Muscle layer of duodenum (tissue), 2 donors: ENCODE data around the gene ARHGAP10.

Experiments
- H3K27ac ChIP-seq: one replicate; pipeline ENCODE4 v1.7.0; 2013; ENCODE audit warnings: mild to moderate bottlenecking, low read length
- H3K27me3 ChIP-seq: one replicate; pipeline ENCODE4 v1.7.0; 2013; ENCODE audit warnings: low read depth, mild to moderate bottlenecking, control low read depth, low read length
- H3K36me3 ChIP-seq, 2 donors: one replicate each; pipeline ENCODE4 v1.7.0; 2013; ENCODE audit warnings: low read length in 2 of 2, control low read depth in 1 of 2, mild to moderate bottlenecking in 1 of 2; ENCODE audit not compliant: insufficient read depth in 2 of 2, control insufficient read depth in 1 of 2
- H3K4me1 ChIP-seq, 2 donors: one replicate each; pipeline ENCODE4 v1.7.0; 2013; ENCODE audit warnings: low read length in 2 of 2, mild to moderate bottlenecking in 2 of 2, control low read depth in 1 of 2, moderate library complexity in 1 of 2; ENCODE audit not compliant: insufficient read depth in 2 of 2, control insufficient read depth in 1 of 2
- H3K4me3 ChIP-seq, 2 donors: one replicate each; pipeline ENCODE4 v1.7.0; 2013; ENCODE audit warnings: low read length in 2 of 2, low read depth in 1 of 2, mild to moderate bottlenecking in 1 of 2
- H3K9me3 ChIP-seq, 2 donors: one replicate each; pipeline ENCODE4 v1.7.0; 2013; ENCODE audit warnings: low read length in 2 of 2, control low read depth in 1 of 2, mild to moderate bottlenecking in 1 of 2; ENCODE audit not compliant: control insufficient read depth in 1 of 2
- donor health status: healthy.

The ARHGAP10 gene

DNA sequence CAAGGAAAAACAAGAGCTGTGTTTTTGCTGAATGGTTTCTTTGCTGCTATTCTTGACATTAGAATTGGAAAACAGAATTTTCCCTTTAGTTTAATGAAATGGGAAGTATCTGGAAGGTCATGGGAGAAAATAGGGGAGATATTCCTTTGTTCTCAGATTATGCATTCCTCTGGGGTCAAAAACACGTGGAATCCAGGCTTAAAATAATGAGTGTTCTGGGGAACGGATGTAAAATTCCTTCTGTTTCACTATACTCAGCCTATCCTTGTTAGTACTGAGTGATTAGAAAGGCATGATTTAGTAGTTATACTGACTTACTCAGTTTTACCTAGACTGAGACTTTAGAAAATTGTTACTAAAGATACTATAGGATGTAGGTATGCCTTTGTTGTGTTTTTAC, 107.3 kb downstream of the ARHGAP10 start:
- Histone ChIP-seq H3K4me1 (peaks cover 8 to 11% of the 10 kb centered on the region in 2 donors), H3K36me3 (no peaks in the 10 kb centered on the region), H3K27ac (no peak overlapping the region), H3K4me3 (no peak overlapping the region), H3K9me3 (no peaks in the 10 kb centered on the region), H3K27me3 (no peaks in the 10 kb centered on the region)

DNA sequence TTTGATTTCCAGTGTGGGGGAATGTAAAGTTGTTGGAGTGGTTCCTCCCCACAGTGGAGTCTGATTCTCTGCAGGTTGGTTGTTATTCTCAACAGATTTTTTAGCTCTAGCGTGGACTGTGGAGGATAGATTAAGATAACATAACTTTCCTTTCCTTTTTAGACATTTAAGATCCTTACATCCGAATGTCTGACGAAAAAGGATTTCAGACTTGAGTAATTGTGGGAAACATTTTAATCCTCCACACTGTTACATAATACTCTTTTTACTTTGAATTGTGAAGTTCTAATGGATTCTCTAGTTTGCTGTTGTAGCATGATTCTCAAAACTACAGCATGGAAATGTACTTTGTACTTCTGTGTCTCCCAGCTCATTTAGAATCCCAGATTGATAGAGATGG, 107.8 kb downstream of the ARHGAP10 start:
- no peak overlapping the region for H3K4me3 ChIP-seq
- peaks cover 8 to 11% of the 10 kb centered on the region in 2 donors for H3K4me1 ChIP-seq
- H3K27ac ChIP-seq, result no peak overlapping the region
- no peaks in the 10 kb centered on the region for H3K36me3 ChIP-seq
- no peaks in the 10 kb centered on the region for H3K9me3 ChIP-seq
- H3K27me3 ChIP-seq, result no peaks in the 10 kb centered on the region

DNA sequence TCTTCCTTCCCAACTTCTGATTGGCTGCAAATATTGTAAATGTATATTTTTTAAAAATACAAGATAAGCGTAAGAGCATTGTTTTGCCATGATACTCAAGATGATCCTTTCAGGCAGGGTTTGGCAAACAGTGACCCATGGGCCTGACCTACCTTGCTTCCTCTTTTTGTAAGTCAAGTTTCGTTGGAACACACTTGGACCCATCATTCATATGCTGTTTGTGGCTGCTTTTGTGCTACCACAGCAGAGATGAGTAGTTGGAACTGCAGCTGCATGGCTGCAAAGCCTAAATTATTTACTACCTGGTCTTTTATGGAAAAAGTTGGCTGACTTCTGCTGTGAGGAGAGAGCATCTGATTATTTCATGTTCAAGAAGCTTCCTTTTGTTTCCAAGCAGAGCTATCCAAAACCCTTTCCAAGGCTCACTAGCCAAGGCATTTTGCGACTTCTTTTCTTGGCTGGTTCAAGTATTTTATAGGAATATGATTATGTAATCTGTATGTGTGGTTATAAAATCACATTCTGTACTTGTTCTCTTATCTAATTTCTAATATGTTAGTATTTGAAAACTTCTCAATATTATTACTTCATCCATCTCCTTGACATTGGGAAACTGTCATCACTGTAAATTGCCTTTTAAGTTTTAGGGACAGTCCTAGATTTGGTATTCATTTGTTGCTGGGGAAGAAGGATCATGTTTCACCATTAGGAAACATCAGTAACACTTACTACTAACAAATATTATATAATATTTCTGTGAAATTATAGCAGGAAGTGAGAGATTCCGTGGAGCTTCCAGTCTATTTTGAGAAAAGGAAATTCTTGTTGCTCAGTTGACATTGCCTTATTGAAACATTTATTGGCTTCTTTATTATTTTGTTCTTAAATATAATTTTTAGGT, 109.2 kb downstream of the ARHGAP10 start:
- H3K4me3 ChIP-seq, result no peak overlapping the region
- H3K27ac ChIP-seq, result no peak overlapping the region
- no peaks in the 10 kb centered on the region for H3K27me3 ChIP-seq
- H3K4me1 ChIP-seq, result peaks cover 7 to 8% of the 10 kb centered on the region in 2 donors
- H3K9me3 ChIP-seq, result no peaks in the 10 kb centered on the region
- no peaks in the 10 kb centered on the region for H3K36me3 ChIP-seq

DNA sequence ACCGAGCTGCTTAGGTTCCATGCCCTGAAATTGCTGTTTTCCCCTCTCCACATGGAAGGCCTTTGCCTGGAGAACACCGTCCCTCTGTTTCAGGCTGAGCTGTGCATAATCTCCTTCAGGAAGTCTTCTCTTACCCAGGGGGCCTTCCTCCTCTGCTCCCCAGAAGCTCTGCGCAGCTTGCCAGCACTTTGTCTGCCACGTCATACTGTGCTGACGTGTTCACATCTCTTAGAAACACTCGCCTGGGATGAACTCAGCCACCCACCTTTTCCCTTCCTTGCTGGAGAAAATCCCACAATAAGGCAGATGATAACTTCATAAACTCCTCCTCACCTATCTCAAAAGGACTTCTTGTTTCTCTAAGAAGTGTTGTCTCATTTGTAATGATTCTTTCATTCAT, 110.7 kb downstream of the ARHGAP10 start:
- Histone ChIP-seq H3K36me3 (no peaks in the 10 kb centered on the region), H3K4me1 (peaks cover 8 to 14% of the 10 kb centered on the region in 2 donors), H3K27me3 (no peaks in the 10 kb centered on the region), H3K9me3 (no peaks in the 10 kb centered on the region), H3K27ac (no peak overlapping the region), H3K4me3 (no peak overlapping the region)

DNA sequence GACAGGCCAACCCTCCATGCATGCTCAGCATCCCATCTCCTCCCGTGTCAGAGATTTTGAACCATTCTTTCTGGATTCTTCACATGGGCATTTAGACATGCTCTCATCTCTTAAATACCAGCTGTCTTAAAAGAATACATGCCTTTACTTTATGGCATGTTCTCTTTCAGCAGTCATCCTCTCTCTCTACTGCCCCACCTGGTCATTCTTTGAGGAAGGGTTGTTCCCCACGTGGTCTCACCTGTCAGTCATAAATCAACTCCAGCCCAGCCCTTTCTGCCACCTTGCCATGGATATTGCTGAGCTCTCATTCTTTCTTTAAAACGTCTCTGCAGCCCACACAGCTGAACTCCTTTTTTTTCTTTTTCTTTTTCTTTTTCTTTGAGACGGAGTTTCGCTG, 111.3 kb downstream of the ARHGAP10 start:
- no peaks in the 10 kb centered on the region for H3K9me3 ChIP-seq
- peaks cover 8 to 16% of the 10 kb centered on the region in 2 donors for H3K4me1 ChIP-seq
- H3K27me3 ChIP-seq, result no peaks in the 10 kb centered on the region
- no peaks in the 10 kb centered on the region for H3K36me3 ChIP-seq
- H3K27ac ChIP-seq, result no peak overlapping the region
- H3K4me3 ChIP-seq, result no peak overlapping the region

DNA sequence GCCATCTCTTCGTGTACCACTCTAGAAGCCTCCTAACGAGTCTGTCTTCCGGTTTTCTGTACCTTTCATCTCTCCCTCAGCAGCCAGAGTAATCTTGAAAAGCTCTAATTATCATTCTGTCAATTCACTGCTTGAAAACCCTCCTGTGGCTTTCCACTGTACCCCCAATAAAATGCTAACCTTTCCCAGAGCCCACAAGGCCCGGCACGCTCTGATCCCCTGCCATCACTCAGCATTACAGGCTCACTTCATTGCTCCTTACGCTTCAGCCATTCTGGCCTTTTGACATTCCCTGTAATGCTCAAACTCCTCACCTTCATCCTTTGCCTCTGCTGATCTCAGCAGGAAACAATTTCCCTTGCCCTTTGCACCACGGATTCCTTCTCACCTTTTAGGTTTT, 112.9 kb downstream of the ARHGAP10 start:
- H3K9me3 ChIP-seq, result no peaks in the 10 kb centered on the region
- H3K36me3 ChIP-seq, result no peaks in the 10 kb centered on the region
- peaks cover 3 to 28% of the 10 kb centered on the region in 2 donors for H3K4me1 ChIP-seq
- H3K27ac ChIP-seq, result no peak overlapping the region
- H3K4me3 ChIP-seq, result no peak overlapping the region
- no peaks in the 10 kb centered on the region for H3K27me3 ChIP-seq

DNA sequence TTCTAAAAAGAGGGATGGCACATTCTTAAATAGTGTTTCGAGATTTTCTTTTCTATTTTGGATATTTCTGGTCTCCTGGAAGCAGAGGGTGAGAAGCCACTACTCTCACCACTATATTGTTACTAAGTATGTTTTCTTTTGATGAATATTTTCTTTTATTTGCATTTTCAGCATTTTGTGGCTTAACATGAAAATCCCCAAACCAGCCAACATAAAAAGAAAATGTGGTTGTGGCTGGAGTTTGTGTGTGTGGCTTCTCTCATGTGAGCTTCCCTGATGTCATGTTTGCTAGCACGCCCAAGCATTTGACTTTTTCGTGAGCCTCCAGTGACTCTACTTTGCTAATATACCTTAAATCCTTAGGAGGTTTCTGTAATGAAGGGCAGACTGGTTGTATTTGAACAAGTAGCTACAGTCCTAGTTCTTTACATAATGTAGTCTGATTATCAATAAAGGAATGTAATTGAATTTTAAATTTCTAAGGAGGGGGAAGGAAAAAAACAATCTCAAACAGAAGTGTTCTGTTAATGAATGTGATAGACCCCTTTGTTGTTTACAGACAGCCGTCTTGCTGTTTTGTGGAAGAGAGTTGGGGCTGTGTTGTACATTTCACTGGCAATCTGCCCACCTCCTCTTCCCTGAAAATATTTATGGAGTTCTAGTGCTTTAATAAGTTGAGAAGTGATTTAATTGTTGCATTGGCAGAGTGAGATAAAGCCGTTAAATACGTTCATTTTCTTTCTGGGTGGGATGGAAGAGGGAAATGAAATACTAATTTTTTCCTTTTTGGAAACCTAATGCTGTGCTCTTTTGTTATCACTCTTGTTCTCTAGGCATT, 114.6 kb downstream of the ARHGAP10 start:
- Histone ChIP-seq H3K27me3 (no peaks in the 10 kb centered on the region), H3K9me3 (no peaks in the 10 kb centered on the region), H3K27ac (no peak overlapping the region), H3K36me3 (peaks cover 0 to 7% of the 10 kb centered on the region in 2 donors), H3K4me3 (no peak overlapping the region), H3K4me1 (peaks cover 0 to 21% of the 10 kb centered on the region in 2 donors)

DNA sequence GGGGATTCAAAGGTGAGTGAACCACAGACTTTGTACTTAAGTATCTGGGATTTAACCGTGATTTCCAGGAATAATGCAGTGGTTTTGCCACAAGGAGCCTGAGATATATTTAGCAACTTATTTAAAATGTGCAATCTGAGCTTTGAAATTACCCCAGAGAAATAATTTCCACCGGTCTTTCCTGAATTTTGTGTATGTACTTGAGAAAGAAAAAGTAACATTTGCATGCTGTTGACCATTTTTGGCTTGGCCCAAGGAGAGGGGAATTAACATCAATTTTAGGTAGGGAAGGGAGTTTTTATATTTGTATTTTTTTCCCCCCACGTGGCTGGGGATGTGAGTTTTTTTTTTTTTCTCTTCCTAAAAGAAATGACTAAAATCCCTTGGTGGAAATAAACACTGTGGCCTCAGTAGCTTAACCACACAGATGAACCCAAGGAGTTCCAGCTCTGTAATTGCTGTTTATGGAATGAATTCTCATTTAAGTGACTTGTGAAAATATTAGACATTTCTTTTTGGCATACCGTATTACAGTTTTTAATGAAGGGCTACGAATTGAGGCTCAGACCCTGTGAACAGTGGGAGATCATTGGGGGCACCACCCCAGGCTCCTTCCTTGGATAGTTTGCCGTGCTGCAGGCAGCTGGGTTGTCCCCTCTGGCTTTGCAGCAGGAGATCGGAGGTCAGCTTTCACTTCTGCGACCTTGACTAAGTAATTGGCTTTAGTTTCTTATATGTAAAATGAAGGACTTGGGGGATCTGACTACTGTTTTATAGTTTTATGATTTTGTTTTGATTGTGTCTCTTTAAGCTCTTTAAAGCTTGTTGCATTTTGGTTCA, 116.1 kb downstream of the ARHGAP10 start:
- H3K9me3 ChIP-seq, result no peaks in the 10 kb centered on the region
- H3K4me1 ChIP-seq, result peaks cover 0 to 21% of the 10 kb centered on the region in 2 donors
- peaks cover 0 to 7% of the 10 kb centered on the region in 2 donors for H3K36me3 ChIP-seq
- no peak overlapping the region for H3K27ac ChIP-seq
- no peaks in the 10 kb centered on the region for H3K27me3 ChIP-seq
- H3K4me3 ChIP-seq, result no peak overlapping the region

DNA sequence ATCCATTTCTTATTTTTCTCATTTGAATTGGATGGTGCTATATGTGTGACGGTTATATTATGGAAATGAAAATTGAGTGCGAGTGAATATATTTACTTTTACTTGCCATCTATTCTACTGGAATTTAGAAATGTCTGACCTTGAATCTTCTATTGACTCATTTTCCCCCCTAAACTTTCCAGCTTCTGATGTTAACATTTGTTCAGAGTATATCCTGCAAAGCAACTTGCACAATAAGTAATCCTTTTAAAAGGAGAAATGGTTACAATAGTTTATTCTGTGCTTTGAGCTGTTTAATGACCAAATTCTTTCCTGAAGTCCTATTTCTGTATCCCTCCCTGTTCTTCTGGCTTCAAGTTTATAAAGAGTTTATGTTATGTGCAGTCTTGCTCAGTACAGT, 116.7 kb downstream of the ARHGAP10 start:
- Histone ChIP-seq H3K4me1 (peaks cover 0 to 21% of the 10 kb centered on the region in 2 donors), H3K36me3 (peaks cover 0 to 7% of the 10 kb centered on the region in 2 donors), H3K27me3 (no peaks in the 10 kb centered on the region), H3K27ac (no peak overlapping the region), H3K9me3 (no peaks in the 10 kb centered on the region), H3K4me3 (no peak overlapping the region)

DNA sequence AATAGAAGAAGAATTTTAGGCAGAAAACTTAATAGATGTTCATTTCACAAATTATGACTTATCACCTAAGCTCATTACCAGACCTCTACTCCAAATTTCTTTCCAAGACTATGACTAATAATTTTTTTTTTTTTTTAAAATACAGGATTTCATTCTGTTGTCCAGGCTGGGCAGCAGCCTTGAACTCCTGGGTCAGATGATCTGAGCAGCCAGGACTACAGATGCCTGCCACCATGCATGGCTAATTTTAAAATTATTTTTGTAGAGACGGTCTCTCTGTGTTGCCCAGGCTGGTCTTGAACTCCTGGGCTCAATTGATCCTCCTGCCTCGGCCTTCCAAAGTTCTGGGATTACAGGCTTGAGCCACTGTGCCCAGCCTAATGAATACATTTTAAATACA, 119.2 kb downstream of the ARHGAP10 start:
- no peaks in the 10 kb centered on the region for H3K27me3 ChIP-seq
- H3K36me3 ChIP-seq, result peaks cover 0 to 7% of the 10 kb centered on the region in 2 donors
- no peaks in the 10 kb centered on the region for H3K9me3 ChIP-seq
- no peak overlapping the region for H3K27ac ChIP-seq
- no peak overlapping the region for H3K4me3 ChIP-seq
- H3K4me1 ChIP-seq, result peaks cover 7 to 21% of the 10 kb centered on the region in 2 donors

DNA sequence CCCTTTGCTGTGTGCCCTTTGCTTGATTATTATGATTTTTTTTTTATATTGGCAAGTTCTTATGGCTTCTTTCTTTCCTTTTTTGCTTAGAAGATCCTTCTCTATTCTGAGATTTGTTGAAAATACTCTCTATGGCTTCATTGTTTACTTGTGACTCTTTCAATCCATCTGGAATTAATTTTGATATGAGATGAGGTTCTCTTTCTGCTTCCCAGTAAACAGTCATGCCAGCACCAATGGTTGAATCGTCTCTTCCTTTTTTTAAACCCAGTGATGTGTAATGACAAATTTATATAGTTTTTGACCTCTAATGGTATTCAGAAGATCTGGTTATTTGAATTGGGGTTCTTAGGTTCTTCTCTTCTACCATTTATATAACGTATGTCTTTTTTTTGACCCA, 121.8 kb downstream of the ARHGAP10 start:
- Histone ChIP-seq H3K4me1 (peaks cover 7% of the 10 kb centered on the region in 2 donors), H3K9me3 (no peaks in the 10 kb centered on the region), H3K36me3 (peaks cover 0 to 7% of the 10 kb centered on the region in 2 donors), H3K27me3 (no peaks in the 10 kb centered on the region), H3K27ac (no peak overlapping the region), H3K4me3 (no peak overlapping the region)
